HG03460 (cell line): ENCODE measurements around the gene CLEC16A.
A peak's percentile ranks its signal among the peaks of the same experiment; 100 is the strongest.

Experiments used
- ATAC-seq: cut with Tn5 transposase; IDR thresholded peaks from one replicate; pipeline ENCODE4 v1.9.1; 2021; ENCODE audit not compliant: unreplicated experiment

Gene CLEC16A

GRCh38 chr16:11183035-11183812 is 238.9 kb downstream of the CLEC16A start:
- ATAC-seq: peak; percentile 49

GRCh38 chr16:11183951-11184350 is 239.6 kb downstream of the CLEC16A start:
- no peak for ATAC-seq

- no peak for ATAC-seq
Measured at GRCh38 chr16:11187522-11188023, 243.2 kb downstream of the CLEC16A start.

- ATAC-seq: no peak
Measured at GRCh38 chr16:11188801-11189740, 244.7 kb downstream of the CLEC16A start.

GRCh38 chr16:11190588-11191560 is 246.5 kb downstream of the CLEC16A start:
- ATAC-seq: no peak

- ATAC-seq: no peak
Measured at GRCh38 chr16:11191665-11192064, 247.3 kb downstream of the CLEC16A start.

GRCh38 chr16:11193494-11193893 is 249.1 kb downstream of the CLEC16A start:
- no peak for ATAC-seq

GRCh38 chr16:11194913-11195312 is 250.5 kb downstream of the CLEC16A start:
- ATAC-seq: no peak

- no peak for ATAC-seq
Measured at GRCh38 chr16:11196286-11196828, 252.0 kb downstream of the CLEC16A start.

- ATAC-seq: no peak
Measured at GRCh38 chr16:11198375-11198774, 254.0 kb downstream of the CLEC16A start.

- no peak for ATAC-seq
Measured at GRCh38 chr16:11198828-11199227, 254.5 kb downstream of the CLEC16A start.

- no peak for ATAC-seq
Measured at GRCh38 chr16:11200592-11200991, 256.2 kb downstream of the CLEC16A start.

- ATAC-seq: no peak
Measured at GRCh38 chr16:11201498-11202259, 257.3 kb downstream of the CLEC16A start.

- no peak for ATAC-seq
Measured at GRCh38 chr16:11202260-11203091, 258.1 kb downstream of the CLEC16A start.

- no peak for ATAC-seq
Measured at GRCh38 chr16:11203111-11203623, 258.8 kb downstream of the CLEC16A start.

- ATAC-seq: no peak
Measured at GRCh38 chr16:11204513-11205047, 260.2 kb downstream of the CLEC16A start.

GRCh38 chr16:11205065-11205699 is 260.8 kb downstream of the CLEC16A start:
- no peak for ATAC-seq
